H1 (cell line): ENCODE results near the gene ARHGEF7. TPM values are rescaled to one million over a fixed set of nuclear protein-coding genes. Genes with fewer than 3 reads are reported as not detected.

Experiments used
- CTCF ChIA-PET: fragments of 300-600 bp; sonication (Branson Sonifier 250); formaldehyde crosslinking; loops from one replicate; lab custom pipeline; 2021; ENCODE audit not compliant: partially characterized antibody; lab: Charles Lee
- POLR2A ChIA-PET: fragments of 300-600 bp; sonication (Branson Sonifier 250); formaldehyde crosslinking; loops from one replicate; lab custom pipeline; 2021; ENCODE audit warnings: inconsistent platforms; ENCODE audit not compliant: partially characterized antibody; lab: Charles Lee
- DNase-seq, 2 experiments: peaks; one replicate each; pipeline versions ENCODE4 v3.0.0 to v3.0.0-alpha.2; 2010 to 2022; ENCODE audit warnings: low spot score in 2 of 2, low read depth in 1 of 2, mixed read lengths in 1 of 2
- FAIRE-seq: peaks from 2 replicates; lab custom pipeline; 2011; peaks lifted over from hg19 to GRCh38; lab: Jason Lieb, UNC
- H2AFZ ChIP-seq: 2 replicates; pipeline ENCODE4 v1.8.1; 2012; ENCODE audit warnings: low read length, inconsistent platforms
- H2AK5ac ChIP-seq: 2 replicates; pipeline ENCODE4 v1.6.1; 2013; ENCODE audit warnings: low read depth, low read length
- H2BK120ac ChIP-seq: replicated peaks from 2 replicates; pipeline ENCODE3; 2013; ENCODE audit warnings: low read depth, low read length, inconsistent platforms
- H2BK12ac ChIP-seq: 2 replicates; pipeline ENCODE4 v1.6.1; 2013; ENCODE audit warnings: low read depth, low read length
- H2BK15ac ChIP-seq: 2 replicates; pipeline ENCODE4 v1.6.1; 2013; ENCODE audit warnings: low read length
- H2BK20ac ChIP-seq: 2 replicates; pipeline ENCODE4 v1.6.1; 2013; ENCODE audit warnings: low read length
- H2BK5ac ChIP-seq: 2 replicates; pipeline ENCODE4 v1.6.1; 2013; ENCODE audit warnings: low read depth, low read length
- H3K14ac ChIP-seq: 2 replicates; pipeline ENCODE4 v1.6.1; 2013; ENCODE audit warnings: inconsistent platforms; ENCODE audit not compliant: insufficient read length
- H3K18ac ChIP-seq: 2 replicates; pipeline ENCODE4 v1.6.1; 2013; ENCODE audit warnings: low read length; ENCODE audit errors: extremely low read depth
- H3K23ac ChIP-seq: 2 replicates; pipeline ENCODE4 v1.6.1; 2013; ENCODE audit warnings: inconsistent platforms; ENCODE audit not compliant: insufficient read length
- H3K23me2 ChIP-seq: 2 replicates; pipeline ENCODE4 v1.6.1; 2013; ENCODE audit warnings: low read depth, low read length
- H3K27ac ChIP-seq: 2 replicates; pipeline ENCODE4 v1.6.1; 2011; ENCODE audit warnings: low read depth, low read length, inconsistent platforms
- H3K27me3 ChIP-seq, 4 experiments: replicated peaks in 1 of 4; 1 replicate in 1 of 4; 2 replicates in 3 of 4; pipeline versions ENCODE4 v1.6.1 to v1.8.1; 2011 to 2013; ENCODE audit warnings: low read length in 3 of 4, mild to moderate bottlenecking in 3 of 4, inconsistent platforms in 2 of 4, mixed read lengths in 2 of 4, moderate library complexity in 1 of 4; ENCODE audit not compliant: control insufficient read depth in 3 of 4, insufficient read depth in 3 of 4; ENCODE audit errors: extremely low read depth in 1 of 4
- H3K36me3 ChIP-seq, 4 experiments: 2 replicates each; pipeline versions ENCODE4 v1.6.1 to v1.8.1; 2011 to 2013; ENCODE audit warnings: mild to moderate bottlenecking in 4 of 4, low read length in 3 of 4, moderate library complexity in 2 of 4, control low read depth in 1 of 4, inconsistent platforms in 1 of 4; ENCODE audit not compliant: insufficient read depth in 4 of 4, control insufficient read depth in 2 of 4
- H3K4ac ChIP-seq: replicated peaks from 2 replicates; pipeline ENCODE3; 2013; ENCODE audit warnings: low read length, low read depth, mixed read lengths, inconsistent platforms; ENCODE audit not compliant: insufficient read length
- H3K4me1 ChIP-seq, 4 experiments: replicated peaks in 1 of 4; 1 replicate in 1 of 4; 2 replicates in 3 of 4; pipeline versions ENCODE4 v1.6.1 to v1.8.1; 2011 to 2013; ENCODE audit warnings: low read length in 3 of 4, inconsistent platforms in 2 of 4, mixed read lengths in 1 of 4; ENCODE audit not compliant: insufficient read depth in 4 of 4, control insufficient read depth in 3 of 4
- H3K4me2 ChIP-seq, 2 experiments: 2 replicates each; pipeline versions ENCODE4 v1.6.1 to v1.8.1; 2011 to 2013; ENCODE audit warnings: low read depth in 2 of 2, low read length in 2 of 2, control low read depth in 1 of 2, inconsistent platforms in 1 of 2, mild to moderate bottlenecking in 1 of 2; ENCODE audit not compliant: insufficient read depth in 1 of 2
- H3K4me3 ChIP-seq, 4 experiments: fragments of 200-600, 300-600 bp in 1 of 4; sonication (generic), shearing (Covaris generic), sonication (Bioruptor Twin) in 1 of 4; 2 replicates each; pipeline versions ENCODE4 v1.5.1 to v1.8.1; 2011 to 2016; ENCODE audit warnings: low read length in 4 of 4, low read depth in 3 of 4, control low read depth in 2 of 4, inconsistent platforms in 2 of 4, mild to moderate bottlenecking in 2 of 4, mixed read lengths in 1 of 4, moderate library complexity in 1 of 4; ENCODE audit not compliant: insufficient read depth in 2 of 4; ENCODE audit errors: extremely low read depth in 1 of 4
- H3K56ac ChIP-seq: replicated peaks from 2 replicates; pipeline ENCODE3; 2013; ENCODE audit warnings: low read depth, mild to moderate bottlenecking, mixed read lengths, low read length, inconsistent platforms; ENCODE audit not compliant: insufficient read length
- H3K79me1 ChIP-seq: 2 replicates; pipeline ENCODE4 v1.6.1; 2013; ENCODE audit warnings: low read depth, low read length, control low read depth
- H3K79me2 ChIP-seq, 2 experiments: 2 replicates each; pipeline versions ENCODE4 v1.6.1 to v1.8.1; 2012 to 2013; ENCODE audit warnings: low read length in 2 of 2, mild to moderate bottlenecking in 2 of 2, inconsistent platforms in 1 of 2; ENCODE audit not compliant: insufficient read depth in 2 of 2, control insufficient read depth in 1 of 2
- H3K9ac ChIP-seq, 4 experiments: replicated peaks in 1 of 4; 1 replicate in 1 of 4; 2 replicates in 3 of 4; pipeline versions ENCODE4 v1.6.1 to v1.8.1; 2011 to 2013; ENCODE audit warnings: low read depth in 3 of 4, low read length in 3 of 4, control low read depth in 2 of 4, mild to moderate bottlenecking in 2 of 4, moderate library complexity in 2 of 4, inconsistent platforms in 1 of 4; ENCODE audit errors: extremely low read depth in 1 of 4
- H3K9me3 ChIP-seq, 2 experiments: 2 replicates each; pipeline versions ENCODE4 v1.6.1 to v1.8.1; 2012 to 2013; ENCODE audit warnings: mild to moderate bottlenecking in 2 of 2, moderate library complexity in 2 of 2, control low read depth in 1 of 2, inconsistent platforms in 1 of 2, low read depth in 1 of 2, low read length in 1 of 2, mixed read lengths in 1 of 2; ENCODE audit not compliant: insufficient read depth in 2 of 2
- H4K20me1 ChIP-seq, 2 experiments: replicated peaks in 1 of 2; 2 replicates each; pipeline versions ENCODE3 to v1.8.1; 2011 to 2013; ENCODE audit warnings: inconsistent platforms in 2 of 2, low read length in 2 of 2, mild to moderate bottlenecking in 1 of 2; ENCODE audit not compliant: insufficient read depth in 2 of 2, control insufficient read depth in 1 of 2
- H4K5ac ChIP-seq: 2 replicates; pipeline ENCODE4 v1.6.1; 2013; ENCODE audit warnings: low read length, low read depth, mixed read lengths, inconsistent platforms; ENCODE audit not compliant: insufficient read length
- H4K8ac ChIP-seq: 2 replicates; pipeline ENCODE4 v1.8.0; 2013; ENCODE audit warnings: mild to moderate bottlenecking, moderate library complexity, low read length, inconsistent platforms; ENCODE audit not compliant: insufficient read depth; ENCODE audit errors: extremely low read depth
- H4K91ac ChIP-seq: replicated peaks from 2 replicates; pipeline ENCODE3; 2013; ENCODE audit warnings: low read length, mixed read lengths, inconsistent platforms; ENCODE audit not compliant: insufficient read length
- ASH2L ChIP-seq: fragments of 200-600, 300-600 bp; sonication (generic); IDR thresholded peaks from one replicate; pipeline ENCODE4 v1.7.1; 2017; ENCODE audit warnings: low read length
- EGR1 ChIP-seq: IDR thresholded peaks from 2 replicates; pipeline ENCODE4 v1.6.1; 2011; ENCODE audit warnings: low read depth, low read length, borderline replicate concordance
- NRF1 ChIP-seq: IDR thresholded peaks from 2 replicates; pipeline ENCODE4 v1.6.1; 2011; ENCODE audit warnings: mild to moderate bottlenecking, low read depth, low read length, improper control_type of control experiment
- RBBP5 ChIP-seq: IDR thresholded peaks from 2 replicates; pipeline ENCODE4 v1.7.1; 2012; ENCODE audit warnings: low read depth, mild to moderate bottlenecking, inconsistent platforms, low read length, moderate library complexity, borderline replicate concordance
- TAF7 ChIP-seq: optimal IDR thresholded peaks from 2 replicates; pipeline ENCODE3; 2011; ENCODE audit warnings: low read depth, mild to moderate bottlenecking, inconsistent platforms, low read length, moderate library complexity, borderline replicate concordance
- TEAD4 ChIP-seq: IDR thresholded peaks from 2 replicates; pipeline ENCODE4 v1.6.1; 2012; ENCODE audit warnings: low read depth, low read length, inconsistent platforms, mixed read lengths
- WGBS, 2 experiments: shearing (Covaris generic) in 1 of 2; methylation state at CpG; one replicate each; pipeline versions ENCODE4 v1.1.6 to v1.1.7; 2013 to 2015; ENCODE audit warnings: low lambda C conversion rate in 2 of 2, mixed read lengths in 2 of 2, inconsistent platforms in 1 of 2, low coverage in 1 of 2, missing lambda C conversion rate in 1 of 2; ENCODE audit not compliant: insufficient replicate concordance in 2 of 2, insufficient coverage in 1 of 2, insufficient read length in 1 of 2; ENCODE audit errors: extremely low coverage in 1 of 2, missing lambda C conversion rate in 1 of 2; 5-methylcytosine and 5-hydroxymethylcytosine counted together
- polyA plus RNA-seq, 7 experiments: library from polyadenylated mRNA; depleted of rRNA in 3 of 7; stranded (reverse) in 5 of 7; unstranded in 2 of 7; fragments of >200 nt in 5 of 7; fragments of 200-250 nt in 2 of 7; gene quantifications; 1 replicate in 5 of 7; 2 replicates in 1 of 7; 4 replicates in 1 of 7; pipeline versions ENCODE4 v1.2.1 to v1.2.3, GENCODE V29; 2011 to 2013; ENCODE audit warnings: missing spikeins in 2 of 7, mixed read lengths in 2 of 7
- total RNA-seq: library from RNA; stranded (reverse); fragmentation: NEBNext Ultra II Directional; extraction: Animal tissue kit (Norgen Biotek cat#: 25700); gene quantifications from 2 replicates; pipeline ENCODE4 v1.2.1, GENCODE V29; 2021
- TF ChIP-seq, protein P1 (sequence below): IDR thresholded peaks from 2 replicates; pipeline ENCODE4 v1.6.1; 2011; ENCODE audit warnings: low read depth, mild to moderate bottlenecking, low read length; ENCODE audit not compliant: insufficient read depth

The ARHGEF7 gene
- total and polyA plus RNA-seq, 2 of the 8 experiments (the other 6 are each of a cell fraction or from before 2014, with no cell fraction given) = 26.2 to 56.5 TPM

DNA sequence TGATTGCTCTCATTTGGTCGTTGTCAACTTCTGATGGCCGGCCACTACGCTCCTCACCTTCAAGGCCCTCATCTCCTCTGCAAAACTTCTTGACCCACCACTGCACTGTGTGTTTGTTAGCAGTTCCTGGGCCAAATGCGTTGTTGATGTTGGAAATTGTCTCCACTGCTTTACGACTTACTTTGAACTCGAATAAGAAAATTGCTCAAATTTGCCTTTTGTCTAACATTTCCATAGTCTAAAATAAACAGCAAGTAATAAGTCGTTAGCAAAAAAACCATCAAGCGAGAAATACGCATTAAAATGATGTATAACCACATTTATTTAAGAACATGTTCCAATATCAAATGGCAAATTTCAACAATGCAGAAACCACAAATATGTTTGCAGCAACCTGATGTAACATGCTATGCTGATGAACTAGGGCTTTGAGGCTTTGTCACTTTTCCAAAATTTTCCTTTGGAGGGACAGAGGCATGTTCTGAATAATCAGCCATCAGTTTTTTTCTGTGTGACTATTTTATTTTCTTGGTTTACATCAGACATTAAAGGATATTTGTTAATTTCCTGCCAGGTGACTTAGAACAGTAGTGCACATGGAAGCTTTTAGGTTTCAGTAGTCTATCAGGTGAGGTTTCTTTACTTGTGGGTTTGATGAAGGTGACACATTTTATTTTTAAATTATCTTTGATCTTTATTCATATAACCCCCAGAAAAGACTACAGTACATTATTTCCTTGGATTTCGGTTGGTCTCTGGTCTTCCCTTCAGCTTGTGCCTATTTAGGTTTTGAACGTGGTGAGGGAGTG, 130.7 kb downstream of the ARHGEF7 start:
- no peak overlapping the region for H2AK5ac ChIP-seq
- H4K8ac ChIP-seq = no peak overlapping the region
- no peak overlapping the region for H3K4ac ChIP-seq
- 93% methylated on average over 11 of the region's 11 CpGs; no CpG with 5 or more reads in 1 of the 2 experiments for WGBS, 2 experiments
- H2BK5ac ChIP-seq = no peak overlapping the region
- no peak overlapping the region for H4K91ac ChIP-seq
- ChIA-PET CTCF (interaction anchor here (1.0 to 1.7 kb wide), 3 partner anchors 10 to 35 kb away, joined by 3 to 4 read pairs (median 3); no protein-coding TSS in a partner anchor), POLR2A (no interaction called here)
- no peak overlapping the region for H3K23ac ChIP-seq
- H3K4me2 ChIP-seq = no peak overlapping the region
- peaks cover 0 to 19% of the 10 kb centered on the region in 2 experiments; a peak in 2 of 4 replicates for H3K79me2 ChIP-seq
- TF ChIP-seq RBBP5 (no peak), TAF7 (no peak), NRF1 (no peak), ASH2L (no peak), TEAD4 (no peak), EGR1 (no peak)
- TF ChIP-seq, protein P1, sequence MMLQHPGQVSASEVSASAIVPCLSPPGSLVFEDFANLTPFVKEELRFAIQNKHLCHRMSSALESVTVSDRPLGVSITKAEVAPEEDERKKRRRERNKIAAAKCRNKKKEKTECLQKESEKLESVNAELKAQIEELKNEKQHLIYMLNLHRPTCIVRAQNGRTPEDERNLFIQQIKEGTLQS = no peak
- H3K9me3 ChIP-seq = no peaks in the 10 kb centered on the region; a peak in 1 of 4 replicates
- no peak overlapping the region for H3K4me3 ChIP-seq
- no peak overlapping the region for H3K56ac ChIP-seq
- peaks cover 2 to 5% (median 4%) of the 10 kb centered on the region in 4 experiments; a peak in 4 of 7 replicates for H3K4me1 ChIP-seq
- H2BK15ac ChIP-seq = no peak overlapping the region
- no peak overlapping the region for H3K27ac ChIP-seq
- no peak for FAIRE-seq
- H3K23me2 ChIP-seq = no peaks in the 10 kb centered on the region
- no peak overlapping the region for H2AFZ ChIP-seq
- no peak overlapping the region for H2BK120ac ChIP-seq
- H2BK20ac ChIP-seq = no peak overlapping the region
- no peak overlapping the region for H4K5ac ChIP-seq
- H2BK12ac ChIP-seq = no peak overlapping the region
- no peak overlapping the region for H3K9ac ChIP-seq
- no peaks in the 10 kb centered on the region for H3K27me3 ChIP-seq
- peaks cover 0 to 18% (median 8%) of the 10 kb centered on the region in 4 experiments; a peak in 6 of 8 replicates for H3K36me3 ChIP-seq
- no peak overlapping the region for H3K14ac ChIP-seq
- no peak overlapping the region for H3K18ac ChIP-seq
- peaks cover 3 to 5% of the 10 kb centered on the region in 2 experiments for H4K20me1 ChIP-seq
- no peaks in the 10 kb centered on the region; the same call in 1 of the 2 replicates for H3K79me1 ChIP-seq
- no peak for DNase-seq
